ENCODE measurements around the gene ZNF716. TPM values are rescaled to one million over a fixed set of nuclear protein-coding genes. Genes with fewer than 3 reads are reported as not detected.
"Not testable (repeated sequence)": the region's sequence is repeated elsewhere in the genome, so short reads cannot be mapped to it uniquely, and the experiment has no call there.

The ZNF716 gene
- total and polyA plus RNA-seq, 12 donors = not detected

DNA sequence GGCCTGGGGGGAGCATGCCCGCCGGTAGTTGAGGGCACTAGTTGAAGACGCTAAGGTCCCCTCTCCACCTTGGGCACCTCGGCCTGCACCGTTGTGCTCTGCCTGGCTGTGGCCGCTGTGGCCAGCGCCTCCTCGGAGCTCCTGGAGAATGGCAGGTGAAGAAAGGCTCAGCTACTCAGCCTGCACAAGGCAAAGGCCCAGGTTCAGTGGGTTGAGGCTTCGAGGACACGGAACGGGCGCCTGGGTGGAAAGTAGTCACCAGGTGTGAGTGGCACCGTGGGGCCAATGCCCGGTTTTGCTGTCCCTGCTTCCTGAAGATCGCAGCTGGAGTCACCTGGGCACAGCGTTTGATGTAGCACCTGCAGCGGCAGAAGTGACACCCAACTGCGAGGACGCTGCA, 12.4 kb upstream of the ZNF716 start:
- TF ChIP-seq POLR2A (IDR thresholded peaks at IDR 0.05) = no peak
- TF ChIP-seq, protein P1, sequence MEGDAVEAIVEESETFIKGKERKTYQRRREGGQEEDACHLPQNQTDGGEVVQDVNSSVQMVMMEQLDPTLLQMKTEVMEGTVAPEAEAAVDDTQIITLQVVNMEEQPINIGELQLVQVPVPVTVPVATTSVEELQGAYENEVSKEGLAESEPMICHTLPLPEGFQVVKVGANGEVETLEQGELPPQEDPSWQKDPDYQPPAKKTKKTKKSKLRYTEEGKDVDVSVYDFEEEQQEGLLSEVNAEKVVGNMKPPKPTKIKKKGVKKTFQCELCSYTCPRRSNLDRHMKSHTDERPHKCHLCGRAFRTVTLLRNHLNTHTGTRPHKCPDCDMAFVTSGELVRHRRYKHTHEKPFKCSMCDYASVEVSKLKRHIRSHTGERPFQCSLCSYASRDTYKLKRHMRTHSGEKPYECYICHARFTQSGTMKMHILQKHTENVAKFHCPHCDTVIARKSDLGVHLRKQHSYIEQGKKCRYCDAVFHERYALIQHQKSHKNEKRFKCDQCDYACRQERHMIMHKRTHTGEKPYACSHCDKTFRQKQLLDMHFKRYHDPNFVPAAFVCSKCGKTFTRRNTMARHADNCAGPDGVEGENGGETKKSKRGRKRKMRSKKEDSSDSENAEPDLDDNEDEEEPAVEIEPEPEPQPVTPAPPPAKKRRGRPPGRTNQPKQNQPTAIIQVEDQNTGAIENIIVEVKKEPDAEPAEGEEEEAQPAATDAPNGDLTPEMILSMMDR (IDR thresholded peaks at IDR 0.05) = no peak
- H3K27ac ChIP-seq = no peak overlapping the region
- H3K4me1 ChIP-seq (replicated peaks in 1 of 2) = no peaks in the 10 kb centered on the region
- no peaks in the 10 kb centered on the region for H3K9me3 ChIP-seq (replicated peaks in 1 of 3)
- WGBS, 4 donors = 86 to 91% (median 91%) methylated on average over 11 to 19 of the region's 19 CpGs
- intact Hi-C loops (cut with DNase I) = no loop called here
- no peak overlapping the region for H3K4me3 ChIP-seq
- H3K36me3 ChIP-seq (replicated peaks in 1 of 2) = no peaks in the 10 kb centered on the region
- DNase-seq = no peak
- H3K27me3 ChIP-seq = no peaks in the 10 kb centered on the region

- no peak for DNase-seq
- WGBS, 4 donors = 71 to 100% (median 84%) methylated on average over 1 to 7 of the region's 7 CpGs
- no peaks in the 10 kb centered on the region for H3K9me3 ChIP-seq (replicated peaks in 1 of 3)
- no peak overlapping the region for H3K27ac ChIP-seq
- H3K36me3 ChIP-seq (replicated peaks in 1 of 2) = no peaks in the 10 kb centered on the region
- no peaks in the 10 kb centered on the region for H3K4me1 ChIP-seq (replicated peaks in 1 of 2)
- TF ChIP-seq, protein P1 (IDR thresholded peaks at IDR 0.05) = no peak
- intact Hi-C loops (cut with DNase I) = no loop called here
- no peak overlapping the region for H3K4me3 ChIP-seq
- no peaks in the 10 kb centered on the region for H3K27me3 ChIP-seq
Observed at GRCh38 chr7:57438244-57438643, 11.7 kb upstream of the ZNF716 start.

DNA sequence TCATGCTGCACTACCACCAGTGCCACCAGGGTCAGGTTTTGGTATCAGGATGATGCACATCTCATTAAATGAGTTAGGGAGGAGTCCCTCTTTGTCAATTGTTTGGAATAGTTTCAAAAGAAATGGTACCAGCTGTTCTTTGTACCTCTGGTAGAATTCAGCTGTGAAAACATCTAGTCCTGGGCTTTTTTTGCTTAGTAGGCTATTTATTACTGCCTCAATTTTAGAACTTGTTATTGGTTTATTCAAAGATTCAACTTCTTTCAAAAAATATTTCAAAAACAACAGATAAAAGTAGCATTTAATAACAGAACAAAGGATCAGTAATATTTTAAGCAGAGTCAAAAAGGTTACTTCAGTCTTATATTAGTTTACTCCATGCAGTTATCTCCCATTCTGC, 6.4 kb upstream of the ZNF716 start:
- H3K27ac ChIP-seq = no peak overlapping the region
- H3K4me1 ChIP-seq (replicated peaks in 1 of 2) = no peaks in the 10 kb centered on the region
- H3K36me3 ChIP-seq (replicated peaks in 1 of 2) = no peaks in the 10 kb centered on the region
- H3K9me3 ChIP-seq (replicated peaks in 1 of 3) = peaks cover 0 to 5% (median 0%) of the 10 kb centered on the region in 3 donors
- no peaks in the 10 kb centered on the region for H3K27me3 ChIP-seq
- intact Hi-C loops (cut with DNase I) = no loop called here
- TF ChIP-seq POLR2A (IDR thresholded peaks at IDR 0.05) = no peak
- TF ChIP-seq, protein P1 (IDR thresholded peaks at IDR 0.05) = no peak
- H3K4me3 ChIP-seq = no peak overlapping the region
- no peak for DNase-seq

- intact Hi-C loops (cut with DNase I); H3K4me1 ChIP-seq (replicated peaks in 1 of 2); H3K27ac ChIP-seq; H3K27me3 ChIP-seq; DNase-seq; H3K36me3 ChIP-seq (replicated peaks in 1 of 2); H3K4me3 ChIP-seq: not testable (repeated sequence)
- 75 to 88% (median 76%) methylated on average over 3 of the region's 3 CpGs for WGBS, 4 donors
- peaks cover 0 to 54% (median 8%) of the 10 kb centered on the region in 3 donors for H3K9me3 ChIP-seq (replicated peaks in 1 of 3)
Observed at GRCh38 chr7:57469186-57469828, 19.3 kb downstream of the ZNF716 start.

DNA sequence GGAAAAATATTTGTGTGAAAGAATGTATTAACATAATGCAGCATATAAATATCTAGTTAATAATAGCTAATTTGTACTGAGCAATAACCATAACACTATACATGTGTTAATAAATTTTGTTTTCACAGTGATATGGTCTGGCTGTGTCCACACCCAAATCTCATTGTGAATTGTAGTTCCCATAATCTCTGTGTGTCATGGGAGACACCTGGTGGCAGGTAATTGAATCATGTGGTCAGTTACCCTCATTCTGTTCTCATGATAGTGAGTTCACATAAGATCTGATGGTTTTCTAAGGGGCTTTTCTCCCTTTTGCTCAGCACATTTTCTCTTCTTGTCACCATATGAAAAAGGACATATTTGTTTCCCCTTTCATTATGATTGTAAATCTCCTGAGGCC, 30.3 kb downstream of the ZNF716 start:
- H3K27me3 ChIP-seq; H3K4me1 ChIP-seq (replicated peaks in 1 of 2); H3K4me3 ChIP-seq; intact Hi-C loops (cut with DNase I); H3K27ac ChIP-seq; H3K36me3 ChIP-seq (replicated peaks in 1 of 2); H3K9me3 ChIP-seq (replicated peaks in 1 of 3): not testable (repeated sequence)
- TF ChIP-seq, protein P1 (IDR thresholded peaks at IDR 0.05) = peak in 5 of 6 experiments; percentile 13 to 33 (median 24)
- peak in 1 of 7 donors; percentile 23 for DNase-seq

DNA sequence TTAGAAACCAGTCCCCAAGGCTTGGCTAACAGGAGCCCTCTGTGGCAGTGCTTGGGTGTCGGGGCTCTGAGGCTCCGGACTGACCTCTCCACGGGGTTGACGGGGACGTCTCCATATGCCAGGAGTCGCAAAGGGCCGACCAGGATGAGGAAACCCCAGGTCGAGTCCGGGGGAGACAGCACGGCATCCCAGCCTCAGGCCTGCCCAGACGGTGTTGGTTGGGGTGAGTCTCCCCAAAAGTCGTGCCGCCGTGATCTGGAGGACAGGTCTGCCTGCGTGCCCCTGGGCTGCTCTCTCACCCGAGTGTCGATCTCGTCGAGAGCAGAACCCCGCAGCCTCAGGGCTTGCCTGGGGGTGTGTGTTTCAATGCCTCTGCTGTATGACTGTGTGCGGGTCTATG, 35.0 kb downstream of the ZNF716 start:
- H3K27ac ChIP-seq; H3K27me3 ChIP-seq; H3K9me3 ChIP-seq (replicated peaks in 1 of 3); intact Hi-C loops (cut with DNase I); H3K36me3 ChIP-seq (replicated peaks in 1 of 2); DNase-seq; H3K4me3 ChIP-seq; H3K4me1 ChIP-seq (replicated peaks in 1 of 2): not testable (repeated sequence)
- WGBS, 4 donors = 81 to 94% (median 87%) methylated on average over 7 to 21 of the region's 21 CpGs

All from adrenal gland (tissue), 12 donors.